ENCODE data around the gene NSFL1C.

NSFL1C gene

GRCh38 chr20:1468117-1468624 is 1.5 kb upstream of the NSFL1C start:
- no peak overlapping the region for H3K4me3 ChIP-seq (ENCODE audit: low read depth, low read length)
- TF ChIP-seq CTCF (IDR thresholded peaks at IDR 0.05; ENCODE audit: insufficient read depth, low read depth, low read length, missing control alignments): no peak
- DNase-seq (ENCODE audit: low read depth): no peak

- peak overlapping the region; percentile 22; the same call in 1 of the 2 replicates for H3K4me3 ChIP-seq (ENCODE audit: low read depth, low read length)
- DNase-seq (ENCODE audit: low read depth): no peak
- no peak for TF ChIP-seq CTCF (IDR thresholded peaks at IDR 0.05; ENCODE audit: insufficient read depth, low read depth, low read length, missing control alignments)
Observed at GRCh38 chr20:1467355-1468116, 887 bp upstream of the NSFL1C start.

GRCh38 chr20:1467082-1467354 is 369 bp upstream of the NSFL1C start:
- H3K4me3 ChIP-seq (ENCODE audit: low read depth, low read length): peak overlapping the region; percentile 22; the same call in 1 of the 2 replicates
- DNase-seq (ENCODE audit: low read depth): no peak

GRCh38 chr20:1465470-1466210 is 1.0 kb downstream of the NSFL1C start:
- TF ChIP-seq CTCF (IDR thresholded peaks at IDR 0.05; ENCODE audit: insufficient read depth, low read depth, low read length, missing control alignments): no peak
- DNase-seq (ENCODE audit: low read depth): no peak
- peak overlapping the region; percentile 91 for H3K4me3 ChIP-seq (ENCODE audit: low read depth, low read length)

More at GRCh38 chr20:1467082-1467354, 369 bp upstream of the NSFL1C start:
- no peak for TF ChIP-seq CTCF (IDR thresholded peaks at IDR 0.05; ENCODE audit: insufficient read depth, low read depth, low read length, missing control alignments)

- no peak for DNase-seq (ENCODE audit: low read depth)
- no peak for TF ChIP-seq CTCF (IDR thresholded peaks at IDR 0.05; ENCODE audit: insufficient read depth, low read depth, low read length, missing control alignments)
- no peak overlapping the region for H3K4me3 ChIP-seq (ENCODE audit: low read depth, low read length)
Observed at GRCh38 chr20:1463971-1464570, 2.6 kb downstream of the NSFL1C start.

- peak; percentile 41 for DNase-seq (ENCODE audit: low read depth)
- TF ChIP-seq CTCF (IDR thresholded peaks at IDR 0.05; ENCODE audit: insufficient read depth, low read depth, low read length, missing control alignments): no peak
- no peak overlapping the region for H3K4me3 ChIP-seq (ENCODE audit: low read depth, low read length)
Observed at GRCh38 chr20:1462834-1463233, 3.8 kb downstream of the NSFL1C start.
